Rectal smooth muscle tissue (tissue), 1 donor: ENCODE results near the gene SLC25A25.

Experiments
- H3K27ac ChIP-seq: one replicate; pipeline ENCODE4 v1.7.0; 2013; ENCODE audit warnings: low read depth, low read length, inconsistent platforms
- H3K27me3 ChIP-seq: one replicate; pipeline ENCODE4 v1.7.0; 2013; ENCODE audit warnings: low read length; ENCODE audit not compliant: control insufficient read depth, insufficient read depth
- H3K36me3 ChIP-seq: one replicate; pipeline ENCODE4 v1.7.0; 2013; ENCODE audit warnings: low read length; ENCODE audit not compliant: control insufficient read depth, insufficient read depth
- H3K4me1 ChIP-seq: one replicate; pipeline ENCODE4 v1.7.0; 2013; ENCODE audit warnings: low read length; ENCODE audit not compliant: control insufficient read depth, insufficient read depth
- H3K4me3 ChIP-seq: one replicate; pipeline ENCODE4 v1.7.0; 2013; ENCODE audit warnings: low read length
- H3K9ac ChIP-seq: one replicate; pipeline ENCODE4 v1.7.0; 2013; ENCODE audit warnings: low read length

SLC25A25 gene

GRCh38 chr9:128085943-128086342 is 17.9 kb downstream of the SLC25A25 start:
- no peak overlapping the region for H3K27ac ChIP-seq
- H3K36me3 ChIP-seq = no peaks in the 10 kb centered on the region
- no peak overlapping the region for H3K4me3 ChIP-seq
- no peak overlapping the region for H3K9ac ChIP-seq
- H3K27me3 ChIP-seq = no peaks in the 10 kb centered on the region
- H3K4me1 ChIP-seq = peaks cover 3% of the 10 kb centered on the region

DNA sequence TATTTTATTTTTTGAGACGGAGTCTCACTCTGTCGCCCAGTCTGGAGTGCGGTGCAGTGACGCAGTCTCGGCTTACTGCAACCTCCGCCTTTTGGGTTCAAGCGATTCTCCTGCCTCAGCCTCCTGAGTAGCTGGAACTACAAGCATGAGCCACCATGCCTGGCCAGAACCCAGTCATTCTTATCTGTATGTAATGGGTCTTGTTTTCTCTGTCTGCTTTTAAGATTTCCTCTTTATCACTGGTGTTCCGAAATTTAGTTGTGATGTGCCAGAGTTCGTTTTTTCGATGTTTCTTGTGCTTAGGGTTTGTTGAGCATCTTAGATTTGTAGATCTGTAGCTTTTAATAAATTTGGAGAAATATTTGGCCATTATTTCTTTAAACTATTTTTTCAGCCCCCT is 19.2 kb downstream of the SLC25A25 start:
- no peaks in the 10 kb centered on the region for H3K36me3 ChIP-seq
- H3K4me1 ChIP-seq = peaks cover 7% of the 10 kb centered on the region

GRCh38 chr9:128088253-128088945 is 20.4 kb downstream of the SLC25A25 start:
- Histone ChIP-seq H3K36me3 (no peaks in the 10 kb centered on the region), H3K27me3 (no peaks in the 10 kb centered on the region), H3K4me3 (no peak overlapping the region), H3K4me1 (peaks cover 14% of the 10 kb centered on the region), H3K27ac (no peak overlapping the region), H3K9ac (no peak overlapping the region)

More for the DNA sequence above, 19.2 kb downstream of the SLC25A25 start:
- Histone ChIP-seq H3K27me3 (no peaks in the 10 kb centered on the region), H3K4me3 (no peak overlapping the region), H3K9ac (no peak overlapping the region), H3K27ac (no peak overlapping the region)

- no peak overlapping the region for H3K9ac ChIP-seq
Observed at GRCh38 chr9:128089299-128089698, 21.3 kb downstream of the SLC25A25 start.

GRCh38 chr9:128091144-128091543 is 23.1 kb downstream of the SLC25A25 start:
- H3K27me3 ChIP-seq = no peaks in the 10 kb centered on the region
- H3K9ac ChIP-seq = no peak overlapping the region
- H3K36me3 ChIP-seq = no peaks in the 10 kb centered on the region
- H3K4me3 ChIP-seq = no peak overlapping the region
- H3K27ac ChIP-seq = no peak overlapping the region
- H3K4me1 ChIP-seq = peaks cover 24% of the 10 kb centered on the region

More at GRCh38 chr9:128089299-128089698, 21.3 kb downstream of the SLC25A25 start:
- Histone ChIP-seq H3K4me1 (peaks cover 18% of the 10 kb centered on the region), H3K4me3 (no peak overlapping the region), H3K27me3 (no peaks in the 10 kb centered on the region), H3K27ac (no peak overlapping the region), H3K36me3 (no peaks in the 10 kb centered on the region)

DNA sequence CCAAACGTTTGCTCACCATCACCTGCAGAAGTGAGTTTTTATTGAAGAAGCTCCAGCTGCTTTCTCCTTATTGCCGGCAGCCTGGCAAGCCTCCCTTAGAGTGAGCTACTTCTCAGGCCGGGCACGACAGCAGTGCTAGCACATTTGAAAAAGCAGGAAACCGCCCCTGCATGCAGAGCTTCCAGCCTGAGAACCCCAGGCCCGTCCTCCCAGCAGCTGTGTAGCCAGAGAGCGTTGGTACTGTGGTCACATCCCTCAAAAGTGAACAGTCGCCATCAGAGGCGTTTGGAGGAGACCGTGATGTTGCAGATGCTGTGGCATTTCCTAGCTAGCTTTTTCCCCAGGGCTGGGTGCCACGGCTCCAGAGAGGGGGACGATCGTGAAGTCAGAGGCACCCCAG is 23.5 kb downstream of the SLC25A25 start:
- Histone ChIP-seq H3K36me3 (no peaks in the 10 kb centered on the region), H3K27me3 (no peaks in the 10 kb centered on the region), H3K4me1 (peaks cover 24% of the 10 kb centered on the region), H3K4me3 (no peak overlapping the region), H3K9ac (no peak overlapping the region), H3K27ac (no peak overlapping the region)

DNA sequence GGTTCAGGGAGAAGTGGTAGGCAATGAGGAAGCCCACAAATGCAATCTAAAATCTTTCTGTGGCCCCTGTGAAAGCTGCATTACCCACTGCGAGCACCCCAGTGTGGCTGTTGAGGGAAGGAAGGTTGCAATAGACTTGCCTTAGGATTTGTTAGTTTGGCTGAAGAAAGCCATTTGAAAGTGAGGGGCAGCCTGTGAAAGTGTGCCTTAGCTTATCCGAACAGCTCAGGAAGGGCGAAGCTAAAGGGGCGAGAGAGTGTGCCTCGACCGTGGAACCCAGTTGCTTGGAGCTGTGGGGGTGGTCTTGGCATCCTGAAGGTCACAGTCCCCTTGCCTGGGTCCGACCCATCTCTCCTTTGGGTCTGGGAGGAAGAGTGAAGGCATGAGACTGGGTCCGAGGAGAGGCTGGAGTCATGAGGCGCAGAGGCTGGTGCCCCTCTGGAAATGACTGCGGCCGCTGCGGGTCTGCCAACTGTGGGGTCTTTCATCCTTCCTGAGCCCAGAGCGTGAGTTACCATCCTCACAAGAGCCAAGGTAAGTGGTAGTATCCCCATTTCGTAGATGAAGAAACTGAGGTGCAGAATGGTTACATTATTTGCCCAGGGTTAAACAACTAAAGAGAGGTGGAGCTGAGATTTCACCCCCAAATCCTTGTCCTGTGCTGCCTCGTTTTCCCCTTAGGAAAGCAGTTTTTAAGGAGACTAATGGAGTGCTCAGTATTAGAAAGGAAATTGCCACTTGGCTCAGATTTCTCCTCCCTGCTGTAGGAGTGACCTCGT is 24.4 kb downstream of the SLC25A25 start:
- Histone ChIP-seq H3K9ac (no peak overlapping the region), H3K27ac (peak overlapping the region; percentile 92), H3K27me3 (no peaks in the 10 kb centered on the region), H3K4me1 (peaks cover 24% of the 10 kb centered on the region), H3K36me3 (no peaks in the 10 kb centered on the region), H3K4me3 (no peak overlapping the region)

GRCh38 chr9:128093011-128093410 is 25.0 kb downstream of the SLC25A25 start:
- no peaks in the 10 kb centered on the region for H3K36me3 ChIP-seq
- peak overlapping the region; percentile 92 for H3K27ac ChIP-seq
- peaks cover 29% of the 10 kb centered on the region for H3K4me1 ChIP-seq
- no peaks in the 10 kb centered on the region for H3K27me3 ChIP-seq
- H3K4me3 ChIP-seq = no peak overlapping the region
- H3K9ac ChIP-seq = no peak overlapping the region

DNA sequence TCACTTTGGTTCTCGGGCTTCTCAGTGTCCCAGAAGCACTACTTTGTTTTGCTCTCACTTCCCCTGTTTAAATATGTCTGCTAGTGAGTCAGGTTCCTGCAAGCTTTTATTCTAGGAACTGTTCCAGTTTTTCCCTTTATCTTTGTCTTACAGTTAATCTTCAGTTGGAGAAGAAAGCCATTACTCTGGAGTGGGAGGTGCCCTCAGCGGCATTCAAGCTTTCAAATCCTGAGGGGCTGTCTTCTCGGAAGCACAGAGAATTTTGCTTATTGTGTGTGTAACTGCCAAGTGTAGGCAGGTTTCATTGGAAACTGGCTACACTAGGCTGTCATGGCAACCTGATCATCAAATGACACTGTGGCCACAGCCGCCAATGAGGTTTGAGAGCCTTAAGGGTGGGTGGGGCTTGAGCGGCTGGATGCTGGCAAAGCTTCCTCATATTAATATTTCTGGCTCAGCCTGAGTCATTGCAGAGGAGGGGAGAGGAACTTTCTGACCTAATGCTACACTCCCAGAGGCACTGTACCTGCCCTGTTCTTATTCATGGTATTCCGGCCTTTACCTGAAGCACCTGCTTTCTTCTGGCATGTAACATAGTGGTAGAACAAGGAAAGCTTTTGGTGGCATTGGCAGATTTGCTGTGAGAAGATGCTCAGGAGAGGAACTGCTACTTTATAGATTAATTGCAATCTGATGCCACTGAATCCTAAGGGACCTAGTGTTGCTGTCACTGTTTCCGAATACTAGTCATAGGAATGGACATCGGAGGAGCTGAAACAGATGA is 26.3 kb downstream of the SLC25A25 start:
- Histone ChIP-seq H3K4me3 (peak overlapping the region; percentile 23), H3K36me3 (no peaks in the 10 kb centered on the region), H3K9ac (no peak overlapping the region), H3K27ac (peak overlapping the region; percentile 92), H3K4me1 (peaks cover 36% of the 10 kb centered on the region), H3K27me3 (no peaks in the 10 kb centered on the region)

DNA sequence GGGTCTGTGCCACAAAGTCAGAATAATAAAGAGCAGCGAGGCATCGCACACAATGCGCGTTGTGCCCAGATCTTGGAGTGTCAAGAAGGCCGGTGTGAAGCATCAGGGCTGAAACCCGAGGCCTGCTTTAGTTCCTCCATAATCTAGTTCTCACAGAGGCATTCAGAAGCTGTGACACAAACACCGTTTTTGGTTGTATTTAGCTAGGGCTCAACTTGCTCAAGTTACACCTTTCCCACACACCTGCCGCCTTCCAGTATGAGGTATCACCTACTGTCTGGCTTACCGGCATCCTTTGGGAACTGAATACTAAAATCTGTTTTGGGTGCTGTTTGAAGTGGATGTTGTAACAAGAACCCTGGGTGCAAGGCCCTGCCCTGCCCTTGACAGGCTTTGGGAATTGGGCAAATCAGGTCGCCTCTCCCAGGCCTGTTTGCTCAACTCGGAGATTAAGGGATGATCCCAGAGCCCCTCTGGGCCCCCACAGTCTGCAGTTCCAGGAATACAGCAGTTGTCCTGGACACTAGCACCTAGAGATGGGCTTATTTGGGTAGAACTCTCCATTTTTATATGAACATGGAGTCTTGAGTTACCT is 27.0 kb downstream of the SLC25A25 start:
- Histone ChIP-seq H3K27ac (peak overlapping the region; percentile 92), H3K4me1 (peaks cover 43% of the 10 kb centered on the region), H3K4me3 (no peak overlapping the region), H3K36me3 (no peaks in the 10 kb centered on the region), H3K9ac (no peak overlapping the region), H3K27me3 (no peaks in the 10 kb centered on the region)

- no peak overlapping the region for H3K4me3 ChIP-seq
- H3K36me3 ChIP-seq = peaks cover 3% of the 10 kb centered on the region
- no peak overlapping the region for H3K9ac ChIP-seq
- peaks cover 43% of the 10 kb centered on the region for H3K4me1 ChIP-seq
- H3K27me3 ChIP-seq = no peaks in the 10 kb centered on the region
- peak overlapping the region; percentile 81 for H3K27ac ChIP-seq
Observed at GRCh38 chr9:128096616-128097536, 28.8 kb downstream of the SLC25A25 start.
